NCI-H1092 treated with DMSO at 0.1 percent for 48 hours (cell line): Measurements from ENCODE around the gene MGA.

Source experiments
- DNase-seq: peaks from one replicate; lab custom pipeline; 2025; lab: John Stamatoyannopoulos, UW

MGA gene

DNA sequence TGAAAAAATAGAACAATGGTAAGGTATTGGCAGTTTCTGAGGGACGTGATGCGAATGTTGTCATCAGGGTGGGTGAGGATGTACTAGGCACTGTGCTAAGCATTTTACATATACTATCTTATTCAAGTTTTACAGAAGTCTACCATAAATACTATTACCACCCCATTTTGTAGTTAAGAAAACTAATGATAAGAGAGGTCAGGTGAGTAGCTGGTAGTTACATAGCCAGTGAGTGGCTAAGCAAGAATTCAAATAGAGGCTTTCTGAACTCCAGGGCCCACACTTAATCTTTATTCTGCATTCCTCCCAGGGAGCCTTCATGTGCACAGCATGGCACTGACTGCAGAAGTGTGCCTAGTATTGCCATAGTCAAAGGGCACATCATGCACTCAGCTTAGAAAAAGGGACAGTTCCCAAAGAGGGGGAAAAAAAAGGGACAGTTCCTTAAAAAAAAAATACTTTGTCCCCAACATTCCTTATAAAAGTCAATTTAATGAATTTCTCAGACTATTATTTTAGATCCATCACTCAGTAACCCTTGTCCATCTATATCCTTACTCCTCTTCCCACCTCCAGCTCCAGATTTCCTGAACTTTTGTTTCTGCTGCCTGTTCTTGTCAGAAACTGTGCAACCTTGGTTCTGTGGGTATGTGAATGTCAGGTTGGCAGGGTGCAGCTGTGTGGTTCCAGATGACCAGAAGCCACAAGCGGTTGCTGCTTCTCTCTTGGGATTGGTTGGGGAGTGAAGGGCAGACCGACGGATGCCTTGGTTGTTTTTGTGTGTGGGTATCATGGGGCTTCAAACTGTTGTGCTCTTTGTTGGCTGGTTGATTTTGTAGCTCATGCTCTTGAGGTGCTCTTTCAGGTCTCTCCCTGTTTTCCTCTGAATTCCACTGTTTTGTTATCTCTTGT, 122.4 kb downstream of the MGA start:
- no peak for DNase-seq

DNA sequence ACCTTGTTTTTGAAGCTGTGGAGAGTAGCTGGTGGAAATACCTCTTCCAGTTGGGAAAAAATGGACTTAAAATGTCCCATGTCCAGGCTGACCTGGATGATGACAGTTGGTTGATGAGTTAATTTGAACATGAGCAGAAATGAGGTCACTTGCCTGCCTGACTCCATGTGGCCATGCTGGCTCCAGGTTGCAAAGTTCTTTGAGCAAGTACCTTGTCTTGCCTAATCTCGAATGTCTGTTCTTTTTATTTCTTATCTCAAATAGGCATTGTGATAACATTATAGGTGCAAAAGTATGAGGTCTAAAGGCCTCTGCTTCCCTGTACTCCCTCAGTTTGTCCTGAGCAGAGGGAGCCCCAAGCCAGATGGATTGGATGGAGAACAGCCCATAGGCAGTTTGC, 123.1 kb downstream of the MGA start:
- no peak for DNase-seq

DNA sequence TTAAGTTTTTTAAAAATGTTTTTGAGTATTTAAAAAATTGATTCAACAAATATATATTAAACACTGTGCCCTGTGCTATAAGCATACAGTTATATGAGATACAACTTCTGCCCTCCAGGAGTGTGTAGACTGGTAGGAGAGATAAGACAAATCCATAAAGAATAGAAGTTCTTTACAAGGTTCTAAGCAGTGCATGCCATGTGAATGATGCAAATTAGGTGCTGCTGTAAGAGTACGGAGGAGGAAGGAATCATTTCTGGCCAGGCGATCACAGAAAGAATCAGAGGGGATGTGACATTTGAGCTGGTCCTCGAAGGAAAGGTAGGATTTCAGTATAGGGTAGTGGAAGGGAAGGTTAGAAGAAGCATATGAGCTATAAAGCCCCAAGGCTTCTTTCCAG, 128.1 kb downstream of the MGA start:
- no peak for DNase-seq

DNA sequence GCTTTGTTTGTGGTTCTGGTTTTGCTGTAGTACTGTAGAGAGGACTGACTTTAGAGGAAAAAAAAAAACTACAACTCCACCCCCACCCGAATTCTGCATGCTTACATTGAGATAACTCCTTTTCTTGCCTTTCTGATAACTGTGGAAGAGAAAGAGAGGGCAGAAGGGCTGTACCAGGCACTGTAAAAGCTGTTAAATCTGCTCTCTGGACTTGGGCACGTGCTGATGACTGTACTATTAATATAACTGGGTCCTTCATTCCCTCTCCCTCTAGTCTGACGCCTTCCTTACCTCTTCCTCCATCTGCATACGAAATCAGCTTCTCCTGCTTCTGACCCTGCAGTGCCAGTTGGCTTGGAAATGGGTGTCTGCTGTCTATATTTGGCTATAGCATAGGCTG, 129.0 kb downstream of the MGA start:
- no peak for DNase-seq

DNA sequence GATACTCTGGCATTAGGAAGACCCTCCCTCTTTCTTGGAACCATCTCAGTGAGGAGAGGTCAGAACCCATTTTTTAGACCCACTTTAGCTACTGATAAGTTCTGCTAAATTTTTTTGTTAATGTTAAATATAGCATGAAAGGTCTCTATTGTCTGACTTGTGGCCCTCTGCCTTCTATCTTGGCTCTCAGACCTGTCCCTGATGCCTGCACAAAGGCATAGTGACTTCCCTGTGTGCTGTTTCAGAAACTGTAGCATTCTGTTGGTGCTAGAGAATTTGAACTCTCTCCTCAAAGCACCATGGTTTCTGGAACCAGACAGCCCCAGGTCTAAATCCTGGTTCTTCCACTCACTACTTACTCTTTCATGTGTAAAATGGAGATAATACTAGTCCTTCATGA, 129.5 kb downstream of the MGA start:
- no peak for DNase-seq

DNA sequence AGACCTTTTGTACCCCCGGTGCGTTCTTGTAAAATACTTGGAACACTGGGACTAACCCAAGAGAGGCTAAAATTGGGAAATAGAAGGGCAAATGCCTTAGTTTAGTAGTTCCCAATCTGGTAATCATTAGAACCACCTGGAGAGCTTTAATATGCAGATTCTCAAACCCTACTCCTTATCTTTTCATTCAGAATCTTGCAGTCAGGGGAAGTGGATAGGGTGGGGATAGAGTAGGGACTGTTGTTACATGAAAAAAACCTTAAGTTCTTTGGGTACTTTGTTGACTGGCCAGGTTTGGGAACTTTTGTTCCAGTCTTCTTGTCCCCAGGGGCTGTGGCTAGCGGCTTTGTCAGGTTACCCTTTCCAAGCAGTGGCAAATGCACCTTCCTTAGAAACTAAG, 130.0 kb downstream of the MGA start:
- no peak for DNase-seq

DNA sequence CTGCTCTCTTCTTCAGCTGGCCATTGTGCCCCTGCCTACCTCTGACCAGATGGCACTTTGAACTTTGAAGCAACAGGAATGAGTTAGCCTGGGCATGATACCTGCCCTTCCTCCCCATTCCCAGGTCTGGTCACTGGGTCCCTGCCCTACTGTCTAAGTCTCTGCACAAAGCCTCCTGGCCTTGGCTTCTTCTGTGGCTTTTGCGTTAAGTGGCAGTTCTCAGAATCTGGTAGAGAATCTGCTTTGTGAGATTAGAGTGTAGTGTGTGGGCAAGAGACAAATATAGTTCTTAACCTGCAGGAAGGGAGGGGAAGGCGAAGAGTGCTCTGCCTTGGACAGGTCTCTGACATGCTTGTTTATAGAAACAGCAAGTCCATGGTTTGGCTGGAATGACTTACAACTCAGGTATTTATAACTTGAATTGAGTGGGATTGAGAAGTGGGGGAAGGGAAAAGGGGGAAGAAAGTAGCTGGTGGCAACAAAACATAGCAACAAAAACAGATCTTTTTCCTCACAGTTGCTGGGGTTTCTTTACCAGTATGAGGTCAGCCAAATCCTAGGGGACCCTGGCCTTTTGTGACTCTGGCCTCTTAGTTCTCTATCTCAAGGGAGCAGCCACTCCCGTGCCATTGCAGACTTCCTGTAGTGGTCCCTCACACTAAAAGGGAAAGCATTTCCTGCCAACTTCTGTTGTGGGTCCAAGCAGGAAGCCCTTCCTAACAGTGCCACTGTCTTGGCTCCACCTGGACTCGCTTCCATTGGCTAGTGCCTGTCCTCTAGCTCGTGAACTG, 130.7 kb downstream of the MGA start:
- DNase-seq, result no peak

DNA sequence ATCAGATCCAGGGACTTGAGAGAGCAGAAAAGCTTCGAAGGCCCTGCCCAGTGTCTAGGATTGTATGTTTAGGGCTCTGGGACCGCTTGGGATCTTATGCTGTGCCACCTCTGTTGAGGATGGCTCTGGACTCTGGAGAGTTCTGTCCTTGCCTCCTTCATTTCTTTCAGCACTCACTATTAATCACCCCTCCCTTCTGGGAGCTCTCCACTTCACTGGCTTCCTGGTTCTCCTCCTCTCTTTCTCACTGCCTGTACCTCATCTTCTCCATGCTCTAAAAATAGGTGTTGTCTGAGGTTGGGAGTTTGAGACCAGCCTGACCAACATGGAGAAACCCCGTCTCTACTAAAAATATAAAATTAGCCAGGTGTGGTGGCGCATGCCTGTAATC, 131.3 kb downstream of the MGA start:
- no peak for DNase-seq

DNA sequence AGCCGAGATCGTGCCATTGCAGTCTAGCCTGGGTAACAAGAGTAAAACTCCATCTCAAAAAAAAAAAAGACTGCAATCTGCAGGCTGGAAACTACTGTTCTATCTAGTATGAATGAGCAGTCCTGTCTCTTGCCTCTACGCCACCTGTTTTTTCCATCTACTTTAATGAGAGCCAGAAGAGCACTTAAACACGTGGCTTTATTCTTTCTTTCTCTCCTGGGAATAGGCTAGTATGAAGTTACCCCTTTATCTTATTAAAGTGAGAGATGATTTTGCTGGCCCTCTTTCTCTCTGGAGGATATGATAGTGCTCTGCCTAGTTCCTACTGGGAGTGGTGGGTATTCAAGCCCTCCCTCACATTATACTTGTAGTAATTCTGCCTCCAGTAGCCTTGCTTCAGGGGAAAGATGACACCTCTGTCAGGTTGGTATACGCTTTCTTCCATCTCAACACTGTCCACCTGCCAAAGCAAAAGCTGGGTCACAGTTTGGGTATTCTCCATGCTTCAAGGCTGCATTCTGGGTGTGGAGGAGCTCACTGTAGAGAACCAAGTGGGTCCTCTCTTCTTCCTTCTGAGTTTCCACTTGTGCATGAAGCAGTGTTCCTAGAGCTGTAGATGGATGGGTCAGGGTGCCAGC, 131.9 kb downstream of the MGA start:
- DNase-seq, result peak; percentile 67

DNA sequence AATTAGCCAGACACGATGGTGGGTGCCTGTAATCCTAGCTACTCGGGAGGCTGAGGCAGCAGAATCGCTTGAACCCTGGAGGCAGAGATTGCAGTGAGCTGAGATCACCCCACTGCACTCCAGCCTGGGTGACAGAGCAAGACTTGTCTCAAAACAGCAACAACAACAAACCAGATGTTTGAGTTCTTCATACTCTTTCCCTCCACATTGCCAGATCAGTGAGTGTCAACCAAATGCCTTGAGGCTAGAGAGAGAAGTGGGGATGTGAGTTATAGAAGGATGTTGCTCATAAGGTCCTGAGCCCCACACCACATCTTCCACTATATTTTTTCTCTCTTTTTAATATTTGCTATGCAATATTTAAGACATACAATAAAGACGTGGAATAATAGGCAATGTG, 133.9 kb downstream of the MGA start:
- DNase-seq, result no peak

DNA sequence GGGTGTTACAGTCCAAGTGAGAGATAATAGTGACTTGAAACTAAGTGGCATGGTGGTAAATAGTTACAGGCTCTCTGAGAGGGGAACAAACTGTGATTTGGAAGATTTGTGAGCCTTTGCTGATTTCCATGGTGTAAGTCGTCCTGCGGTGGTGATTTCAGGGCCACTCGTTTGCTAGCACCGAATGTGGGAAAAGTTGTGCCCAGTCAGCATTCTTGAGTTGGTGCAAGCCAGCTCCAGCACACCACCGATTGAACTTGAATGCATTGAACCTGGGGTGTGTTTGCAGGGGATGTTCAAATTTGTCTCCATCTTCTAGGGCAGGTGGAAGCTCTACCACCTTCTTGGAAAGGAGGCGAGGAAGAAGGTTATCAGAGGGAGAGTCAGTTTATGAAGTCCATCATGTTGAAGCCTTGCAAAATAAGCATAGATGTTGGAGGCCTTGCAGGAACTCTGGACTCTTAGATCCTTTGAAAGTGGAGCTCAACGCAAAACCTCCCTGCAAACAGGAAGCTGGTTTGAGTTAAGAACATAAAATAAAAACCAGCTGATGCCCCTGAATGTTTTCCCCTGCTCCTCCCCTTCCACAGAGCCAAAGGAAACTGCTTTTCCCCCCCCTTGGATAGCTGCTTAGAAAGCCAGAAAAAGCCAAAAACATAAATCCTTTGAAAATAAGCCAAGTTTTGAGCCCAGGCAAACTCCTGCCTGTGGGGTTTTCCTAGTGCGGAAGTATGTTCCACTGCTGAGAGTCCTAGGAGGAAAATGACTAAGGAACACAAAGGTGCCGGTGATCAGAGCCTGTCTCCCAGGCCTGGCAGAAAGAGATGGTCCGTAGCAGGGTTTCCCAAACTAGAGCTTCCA, 136.0 kb downstream of the MGA start:
- no peak for DNase-seq

DNA sequence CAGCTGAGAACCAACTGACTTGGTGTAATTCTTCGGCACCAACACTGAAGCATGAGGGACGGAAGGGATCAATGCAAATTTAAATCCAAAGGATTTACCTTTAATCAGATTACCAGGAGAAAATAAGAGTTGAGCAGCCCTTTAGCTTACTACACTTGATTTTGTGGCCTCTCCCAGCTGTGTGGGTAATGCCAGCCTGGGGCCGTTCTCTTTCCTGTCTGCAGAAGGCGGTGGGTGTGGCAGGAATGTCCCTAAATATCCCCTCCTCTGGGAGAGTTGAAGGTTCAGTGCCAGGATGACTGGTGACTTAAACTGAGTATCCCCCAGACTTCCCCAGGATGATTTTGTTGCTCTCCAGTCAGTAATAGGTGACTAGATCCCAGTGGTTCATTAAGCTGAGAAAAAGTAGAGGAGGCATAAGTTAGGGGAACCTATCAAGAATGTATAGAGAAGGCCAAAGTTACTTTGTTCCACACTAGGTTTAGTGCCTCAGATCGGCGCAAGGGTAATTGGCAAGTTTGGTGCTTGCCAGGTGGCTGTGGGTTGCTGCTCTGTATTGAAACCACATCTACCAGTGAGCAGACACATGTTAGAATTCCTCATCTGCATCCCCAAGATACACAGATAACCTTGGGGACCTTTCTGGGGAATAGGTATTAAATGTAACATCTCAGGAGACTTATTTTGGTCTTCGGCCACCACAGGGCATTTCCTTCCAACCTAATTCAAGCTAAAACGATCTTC, 137.2 kb downstream of the MGA start:
- no peak for DNase-seq

DNA sequence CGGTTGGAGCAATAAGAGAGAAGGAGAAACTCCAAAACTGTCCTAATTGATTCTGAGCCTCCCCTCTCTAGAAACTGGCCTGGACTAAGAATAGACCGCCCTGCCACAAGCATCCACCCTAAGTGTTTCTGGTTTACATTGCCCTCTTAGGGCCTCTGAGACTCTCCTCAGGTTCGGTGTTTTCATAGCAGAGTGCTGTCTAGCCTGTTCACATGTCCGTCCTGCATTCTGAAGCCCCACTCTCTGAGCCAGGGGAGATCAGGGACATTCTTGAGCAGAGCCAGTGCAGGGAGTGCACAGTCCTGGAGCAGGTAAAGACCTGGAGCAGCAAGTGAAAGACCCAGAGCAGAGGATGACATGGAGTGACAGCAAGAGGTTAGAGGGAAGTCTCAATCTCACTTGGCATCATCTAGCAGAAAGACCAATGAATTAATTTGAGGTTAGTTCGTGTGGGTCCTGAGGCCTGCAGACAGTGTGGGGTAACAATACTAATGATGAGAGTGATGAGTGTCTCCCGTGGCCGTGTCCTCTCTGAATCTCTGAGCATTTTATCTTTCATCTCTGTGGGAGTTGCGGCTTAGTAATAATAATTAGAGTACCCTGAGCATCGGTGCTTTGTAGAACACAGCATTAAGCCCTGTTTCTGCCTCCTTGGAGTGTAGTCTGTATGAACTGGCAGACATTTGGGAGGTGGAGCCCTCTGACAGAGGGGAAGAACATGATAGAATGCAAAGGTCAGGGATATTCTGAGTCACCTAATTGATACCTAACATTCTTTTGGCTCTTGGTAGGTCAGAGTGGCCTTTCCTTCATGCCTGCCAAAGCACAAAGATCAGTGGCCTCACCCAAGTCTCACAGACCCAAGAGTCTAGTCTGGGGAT, 138.6 kb downstream of the MGA start:
- no peak for DNase-seq

DNA sequence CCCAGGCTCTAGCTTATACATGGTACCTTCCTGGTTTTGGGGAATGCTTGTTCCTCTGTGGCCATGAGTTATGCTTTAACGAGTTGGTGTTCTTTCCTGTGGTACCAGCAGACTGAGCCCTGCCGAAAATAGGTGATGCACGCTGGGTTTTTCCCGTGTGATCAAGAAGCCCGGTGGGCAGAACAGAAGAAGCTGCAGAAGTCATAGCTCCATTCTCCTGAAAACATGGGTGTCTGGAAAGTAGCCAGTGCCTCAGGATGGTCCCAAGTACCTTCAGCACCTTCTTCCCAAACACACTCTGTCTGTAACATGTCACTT, 139.2 kb downstream of the MGA start:
- DNase-seq, result no peak

DNA sequence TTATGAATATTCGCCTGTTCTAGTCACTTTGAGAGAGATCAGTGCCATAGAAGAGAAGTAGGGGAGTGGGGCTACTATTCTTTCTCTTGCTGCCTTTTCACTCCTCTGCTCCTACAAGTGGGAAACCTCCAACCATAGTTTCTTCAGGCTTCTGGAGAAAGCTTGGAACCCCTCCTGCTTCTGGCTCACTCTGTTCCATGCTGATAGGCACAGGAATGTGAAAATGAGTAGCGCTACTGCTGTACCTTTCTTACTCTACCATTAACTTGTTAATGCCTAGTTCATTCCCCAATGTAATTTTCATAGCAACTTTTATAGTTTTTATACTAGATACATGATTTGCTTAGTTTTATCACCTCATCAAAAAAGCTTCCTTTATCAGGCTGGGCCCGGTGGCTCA, 141.0 kb downstream of the MGA start:
- DNase-seq, result no peak

DNA sequence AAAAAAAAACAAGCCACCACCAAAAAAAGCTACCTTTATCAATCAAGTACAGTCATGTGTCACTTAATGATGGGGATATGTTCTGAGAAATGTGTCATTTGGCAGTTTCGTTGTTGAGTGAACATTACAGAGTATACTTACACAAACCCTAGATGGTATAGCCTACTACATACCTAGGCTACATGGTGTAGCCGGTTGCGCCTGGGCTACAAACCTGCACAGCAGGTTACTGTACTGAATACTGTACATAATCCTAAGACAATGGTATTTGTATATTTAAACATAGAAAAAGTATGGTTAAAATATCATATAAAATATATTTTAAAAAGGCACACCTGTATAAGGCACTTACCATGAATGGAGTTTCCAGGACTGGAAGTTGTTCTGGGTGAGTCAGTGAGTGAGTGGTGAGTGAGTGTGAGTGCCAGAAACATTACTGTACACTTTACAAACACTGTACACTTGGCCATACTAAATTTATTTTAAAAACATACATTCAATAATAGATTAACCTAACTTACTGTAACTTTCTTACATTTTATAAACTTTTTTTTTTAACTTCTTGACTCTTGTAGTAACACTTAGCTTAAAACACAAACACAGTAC, 141.7 kb downstream of the MGA start:
- no peak for DNase-seq

DNA sequence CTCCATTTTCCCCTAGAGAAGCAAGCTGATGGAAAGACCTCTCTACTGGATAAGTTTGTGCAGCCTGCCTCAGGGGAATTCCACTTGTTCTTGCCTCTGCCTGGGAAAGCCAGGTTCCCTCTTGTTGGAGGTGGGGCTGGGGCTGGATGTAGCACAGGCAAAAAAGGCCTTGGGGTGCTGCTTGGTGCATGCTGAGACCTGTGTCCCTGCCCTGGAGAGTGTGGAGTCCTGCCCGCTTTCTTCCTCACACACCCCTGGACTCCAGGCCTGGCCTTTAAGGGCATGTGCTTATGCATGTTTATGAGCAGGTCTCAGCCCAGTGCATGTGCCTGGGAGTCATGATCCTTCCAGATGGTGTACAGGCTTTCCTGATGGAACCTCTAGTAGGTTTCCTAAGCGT, 144.2 kb downstream of the MGA start:
- no peak for DNase-seq

DNA sequence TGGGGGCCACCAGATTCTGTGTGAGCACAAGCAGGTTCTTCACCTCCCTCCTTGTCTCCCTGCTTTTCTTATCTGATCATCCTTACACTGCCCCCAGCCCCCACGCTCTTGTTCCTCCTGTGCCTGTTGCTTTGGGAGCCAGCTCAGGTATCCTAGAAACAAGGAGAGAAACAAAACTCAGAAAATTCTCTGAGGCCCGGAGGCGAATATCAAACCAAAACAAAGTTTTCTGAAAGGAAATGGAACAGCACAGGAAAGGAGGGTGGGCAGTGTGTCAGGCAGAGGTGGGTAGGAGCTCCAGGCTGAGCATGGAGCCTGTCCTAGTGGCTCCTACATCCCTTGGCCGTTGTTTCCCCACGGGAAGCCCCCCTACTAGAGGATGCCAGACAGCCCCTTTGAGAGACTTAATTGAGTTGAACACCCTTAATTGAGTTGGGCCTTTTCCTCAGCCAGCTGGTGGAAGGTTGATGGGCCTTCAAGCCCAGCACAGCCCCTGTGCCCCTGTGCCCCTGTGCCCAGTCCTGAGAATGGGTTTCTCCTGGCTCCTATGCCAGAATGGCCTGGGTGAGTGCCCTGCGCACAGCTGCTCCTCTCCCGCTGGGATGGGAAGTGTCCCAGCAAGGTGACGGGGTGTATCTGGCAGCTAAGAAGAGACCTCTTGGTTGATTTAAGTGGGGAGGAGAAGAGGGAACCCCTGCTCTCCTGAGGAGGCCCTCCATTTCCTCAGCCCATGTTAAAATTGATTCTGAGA, 144.9 kb downstream of the MGA start:
- DNase-seq, result no peak

DNA sequence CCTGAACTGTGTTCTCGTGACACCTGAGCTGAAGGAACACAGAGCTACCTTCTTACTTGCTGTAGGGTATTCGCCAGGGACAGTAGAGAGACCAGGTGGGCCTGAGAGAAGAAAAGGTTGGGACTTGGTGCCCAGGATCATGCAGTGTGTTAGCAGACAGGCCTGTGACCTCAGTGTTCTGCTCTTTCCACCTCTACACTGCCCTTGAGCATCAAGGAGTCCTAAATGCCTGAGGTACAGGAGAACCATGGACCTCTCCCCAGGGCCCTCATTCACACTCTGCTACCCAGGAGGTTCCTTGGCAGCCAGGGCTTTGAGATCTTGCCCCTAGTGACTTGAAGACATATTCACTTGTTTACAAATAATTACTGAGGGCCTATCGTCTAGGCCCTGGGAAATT, 145.5 kb downstream of the MGA start:
- DNase-seq, result no peak
